SK-MEL-5 (cell line): Measurements from ENCODE around the gene PSAP. TPM values are rescaled to one million over a fixed set of nuclear protein-coding genes. Genes with fewer than 3 reads are reported as not detected.
A peak's percentile ranks its signal among the peaks of the same experiment; 100 is the strongest.

Source experiments
- DNase-seq: peaks from one replicate; pipeline ENCODE4 v3.0.0-alpha.2; 2016; ENCODE audit warnings: low read depth, low spot score
- in situ Hi-C: cut with HindIII; loops from 2 replicates; pipeline ENCODE4 v1.10.0; 2016; ENCODE audit warnings: low sequenced_read_pairs, high pct_unique_total_duplicates, low pct_unique_long_range_greater_than_20kb
- total RNA-seq: library from RNA; depleted of rRNA; stranded (reverse); fragments of >200 nt; shearing (Covaris generic); gene quantifications from 2 replicates; pipeline ENCODE4 v1.2.3, GENCODE V29; 2014

Gene PSAP
- total RNA-seq, 1 experiment from 2014 or later: 1,457 TPM

GRCh38 chr10:71835671-71836595 is 15.1 kb downstream of the PSAP start:
- peak; percentile 86 for DNase-seq
- in situ Hi-C loops: no loop called here

- DNase-seq: no peak
- in situ Hi-C loops: no loop called here
Measured at GRCh38 chr10:71834343-71834674, 16.7 kb downstream of the PSAP start.

GRCh38 chr10:71833451-71834342 is 17.4 kb downstream of the PSAP start:
- in situ Hi-C loops: no loop called here
- no peak for DNase-seq

GRCh38 chr10:71832967-71833366 is 18.1 kb downstream of the PSAP start:
- in situ Hi-C loops: no loop called here
- no peak for DNase-seq

GRCh38 chr10:71831646-71832552 is 19.2 kb downstream of the PSAP start:
- DNase-seq: no peak
- in situ Hi-C loops: no loop called here

GRCh38 chr10:71830726-71831125 is 20.3 kb downstream of the PSAP start:
- in situ Hi-C loops: no loop called here
- DNase-seq: no peak

GRCh38 chr10:71829896-71830295 is 21.2 kb downstream of the PSAP start:
- in situ Hi-C loops: no loop called here
- DNase-seq: no peak

- peak; percentile 76 for DNase-seq
- in situ Hi-C loops: no loop called here
Measured at GRCh38 chr10:71829171-71829570, 21.9 kb downstream of the PSAP start.

GRCh38 chr10:71828702-71829101 is 22.3 kb downstream of the PSAP start:
- no peak for DNase-seq
- in situ Hi-C loops: no loop called here

- in situ Hi-C loops: no loop called here
- no peak for DNase-seq
Measured at GRCh38 chr10:71827852-71828251, 23.2 kb downstream of the PSAP start.

- DNase-seq: no peak
- in situ Hi-C loops: no loop called here
Measured at GRCh38 chr10:71825217-71825616, 25.8 kb downstream of the PSAP start.

GRCh38 chr10:71824333-71824732 is 26.7 kb downstream of the PSAP start:
- DNase-seq: no peak
- in situ Hi-C loops: no loop called here

GRCh38 chr10:71823356-71823755 is 27.7 kb downstream of the PSAP start:
- DNase-seq: no peak
- in situ Hi-C loops: no loop called here

- in situ Hi-C loops: no loop called here
- DNase-seq: no peak
Measured at GRCh38 chr10:71821909-71822763, 28.9 kb downstream of the PSAP start.

GRCh38 chr10:71820966-71821365 is 30.1 kb downstream of the PSAP start:
- in situ Hi-C loops: no loop called here

GRCh38 chr10:71819985-71820384 is 31.1 kb downstream of the PSAP start:
- in situ Hi-C loops: no loop called here
- DNase-seq: no peak

More at GRCh38 chr10:71820966-71821365, 30.1 kb downstream of the PSAP start:
- DNase-seq: no peak

GRCh38 chr10:71819441-71819861 is 31.6 kb downstream of the PSAP start:
- in situ Hi-C loops: no loop called here
- DNase-seq: no peak
